ENCODE data around the gene EPHA7. TPM values are rescaled to one million over a fixed set of nuclear protein-coding genes. Genes with fewer than 3 reads are reported as not detected.

The EPHA7 gene
- total RNA-seq, 4 donors from 2014 or later: under 0.01 to 0.39 (median 0.21) TPM

GRCh38 chr6:93344333-93344835 is 75.0 kb downstream of the EPHA7 start:
- Histone ChIP-seq H3K27ac (no peak overlapping the region), H3K9me3 (no peaks in the 10 kb centered on the region), H3K4me3 (replicated peaks in 1 of 3) (no peak overlapping the region), H3K4me1 (no peaks in the 10 kb centered on the region), H3K27me3 (no peaks in the 10 kb centered on the region), H3K36me3 (no peaks in the 10 kb centered on the region)
- TF ChIP-seq POLR2A (IDR thresholded peaks at IDR 0.05): no peak
- TF ChIP-seq CTCF (IDR thresholded peaks at IDR 0.05): no peak
- DNase-seq: no peak
- intact Hi-C loops (cut with DNase I): no loop called here
- 91 to 94% methylated on average over 1 of the region's 1 CpG for WGBS, 2 donors

- WGBS, 2 donors: 72 to 81% methylated on average over 2 of the region's 2 CpGs
Observed at GRCh38 chr6:93343476-93343875, 75.9 kb downstream of the EPHA7 start.

GRCh38 chr6:93341900-93342613 is 77.3 kb downstream of the EPHA7 start:
- intact Hi-C loops (cut with DNase I): no loop called here
- H3K9me3 ChIP-seq: no peaks in the 10 kb centered on the region
- no peak overlapping the region for H3K27ac ChIP-seq
- H3K27me3 ChIP-seq: no peaks in the 10 kb centered on the region
- 37 to 39% methylated on average over 1 of the region's 1 CpG for WGBS, 2 donors
- no peak overlapping the region for H3K4me3 ChIP-seq (replicated peaks in 1 of 3)
- no peaks in the 10 kb centered on the region for H3K4me1 ChIP-seq
- H3K36me3 ChIP-seq: no peaks in the 10 kb centered on the region
- TF ChIP-seq POLR2A (IDR thresholded peaks at IDR 0.05) (no peak), CTCF (IDR thresholded peaks at IDR 0.05) (no peak)
- no peak for DNase-seq

More at GRCh38 chr6:93343476-93343875, 75.9 kb downstream of the EPHA7 start:
- intact Hi-C loops (cut with DNase I): no loop called here
- Histone ChIP-seq H3K36me3 (no peaks in the 10 kb centered on the region), H3K27me3 (no peaks in the 10 kb centered on the region), H3K4me3 (replicated peaks in 1 of 3) (no peak overlapping the region), H3K9me3 (no peaks in the 10 kb centered on the region), H3K27ac (no peak overlapping the region), H3K4me1 (no peaks in the 10 kb centered on the region)
- DNase-seq: no peak
- TF ChIP-seq POLR2A (IDR thresholded peaks at IDR 0.05) (no peak), CTCF (IDR thresholded peaks at IDR 0.05) (no peak)

- intact Hi-C loops (cut with DNase I): no loop called here
- Histone ChIP-seq H3K36me3 (no peaks in the 10 kb centered on the region), H3K4me3 (replicated peaks in 1 of 3) (no peak overlapping the region), H3K9me3 (no peaks in the 10 kb centered on the region), H3K27me3 (no peaks in the 10 kb centered on the region), H3K27ac (no peak overlapping the region), H3K4me1 (no peaks in the 10 kb centered on the region)
- WGBS, 2 donors: 61 to 71% methylated on average over 2 of the region's 2 CpGs
- no peak for DNase-seq
- TF ChIP-seq CTCF (IDR thresholded peaks at IDR 0.05) (no peak), POLR2A (IDR thresholded peaks at IDR 0.05) (no peak)
Observed at GRCh38 chr6:93337772-93338394, 81.5 kb downstream of the EPHA7 start.

- intact Hi-C loops (cut with DNase I): no loop called here
- WGBS, 2 donors: 49 to 77% methylated on average over 1 of the region's 1 CpG
- no peak for DNase-seq
- Histone ChIP-seq H3K9me3 (no peaks in the 10 kb centered on the region), H3K27me3 (no peaks in the 10 kb centered on the region), H3K36me3 (no peaks in the 10 kb centered on the region), H3K27ac (no peak overlapping the region), H3K4me1 (no peaks in the 10 kb centered on the region), H3K4me3 (replicated peaks in 1 of 3) (no peak overlapping the region)
- TF ChIP-seq POLR2A (IDR thresholded peaks at IDR 0.05): no peak
- no peak for TF ChIP-seq CTCF (IDR thresholded peaks at IDR 0.05)
Observed at GRCh38 chr6:93337014-93337413, 82.3 kb downstream of the EPHA7 start.

Data from thyroid gland (tissue), 4 donors.